DOHH2 (cell line): ENCODE measurements around the gene TMEM258.

ENCODE experiments used
- CTCF ChIP-seq: fragments of 200-600 bp; sonication (generic); IDR thresholded peaks from one replicate; pipeline ENCODE4 v1.5.1; 2014; ENCODE audit warnings: antibody characterized with exemption, mild to moderate bottlenecking, low read depth, low read length; ENCODE audit not compliant: poor library complexity, severe bottlenecking
- EZH2phosphoT487 ChIP-seq: fragments of 200-600 bp; sonication (generic); IDR thresholded peaks from 2 replicates; pipeline ENCODE4 v1.6.1; 2017; ENCODE audit warnings: borderline replicate concordance, mild to moderate bottlenecking, antibody characterized with exemption, low read length, moderate library complexity, mixed read lengths

GRCh38 chr11:61739966-61740365, 52.4 kb downstream of the TMEM258 start:
- no peak for TF ChIP-seq CTCF
- no peak for TF ChIP-seq EZH2phosphoT487
